SK-N-SH treated with all-trans-retinoic acid at 6 μM for 48 hours (cell line): ENCODE measurements around the gene CRYGB.

Experiments used
- ARNTL ChIP-seq: fragments of 450-650 bp; formaldehyde crosslinking; IDR thresholded peaks from 2 replicates; pipeline ENCODE4 v1.5.0; 2020; ENCODE audit warnings: low read depth, mild to moderate bottlenecking, moderate library complexity, borderline replicate concordance
- BACH2 ChIP-seq: fragments of 250-450 bp; sonication (Bioruptor Pico); IDR thresholded peaks from 2 replicates; pipeline ENCODE4 v1.9.0; 2021; ENCODE audit warnings: mild to moderate bottlenecking, borderline replicate concordance
- ISL1 ChIP-seq: fragments of 250-450 bp; sonication (Bioruptor Pico); IDR thresholded peaks from 2 replicates; pipeline ENCODE4 v2.1.2; 2022; ENCODE audit warnings: mild to moderate bottlenecking, moderate library complexity
- PPARA ChIP-seq: fragments of 250-450 bp; sonication (Bioruptor Pico); IDR thresholded peaks from 2 replicates; pipeline ENCODE4 v1.5.0; 2020; ENCODE audit warnings: mild to moderate bottlenecking, borderline replicate concordance
- RARB ChIP-seq: fragments of 250-450 bp; sonication (Bioruptor Pico); IDR thresholded peaks from 2 replicates; pipeline ENCODE4 v1.8.0; 2021; ENCODE audit warnings: mild to moderate bottlenecking, moderate library complexity
- SNAI2 ChIP-seq: fragments of 250-450 bp; sonication (Bioruptor Pico); IDR thresholded peaks from 2 replicates; pipeline ENCODE4 v1.5.0; 2020; ENCODE audit warnings: mild to moderate bottlenecking, moderate library complexity
- TCF4 ChIP-seq: fragments of 250-450 bp; sonication (Bioruptor Pico); IDR thresholded peaks from 2 replicates; pipeline ENCODE4 v1.8.0; 2021; ENCODE audit warnings: mild to moderate bottlenecking, moderate library complexity, borderline replicate concordance
- ZFP3 ChIP-seq: fragments of 250-450 bp; sonication (Bioruptor Pico); IDR thresholded peaks from 2 replicates; pipeline ENCODE4 v1.5.0; 2020; ENCODE audit warnings: mild to moderate bottlenecking, moderate library complexity
- ZNF8 ChIP-seq: fragments of 450-650 bp; formaldehyde crosslinking; IDR thresholded peaks from 2 replicates; pipeline ENCODE4 v1.5.0; 2020; ENCODE audit warnings: mild to moderate bottlenecking, moderate library complexity
- TF ChIP-seq, protein P1 (sequence below): fragments of 250-450 bp; sonication (Bioruptor Pico); IDR thresholded peaks from 2 replicates; pipeline ENCODE4 v1.5.1; 2020; ENCODE audit warnings: low read depth, mild to moderate bottlenecking, moderate library complexity
- TF ChIP-seq, protein P2 (sequence below): fragments of 250-450 bp; sonication (Bioruptor Pico); IDR thresholded peaks from 2 replicates; pipeline ENCODE4 v1.5.0; 2020; ENCODE audit warnings: mild to moderate bottlenecking, moderate library complexity

GRCh38 chr2:208164951-208165755 is 19.2 kb upstream of the CRYGB start:
- TF ChIP-seq, protein P1, sequence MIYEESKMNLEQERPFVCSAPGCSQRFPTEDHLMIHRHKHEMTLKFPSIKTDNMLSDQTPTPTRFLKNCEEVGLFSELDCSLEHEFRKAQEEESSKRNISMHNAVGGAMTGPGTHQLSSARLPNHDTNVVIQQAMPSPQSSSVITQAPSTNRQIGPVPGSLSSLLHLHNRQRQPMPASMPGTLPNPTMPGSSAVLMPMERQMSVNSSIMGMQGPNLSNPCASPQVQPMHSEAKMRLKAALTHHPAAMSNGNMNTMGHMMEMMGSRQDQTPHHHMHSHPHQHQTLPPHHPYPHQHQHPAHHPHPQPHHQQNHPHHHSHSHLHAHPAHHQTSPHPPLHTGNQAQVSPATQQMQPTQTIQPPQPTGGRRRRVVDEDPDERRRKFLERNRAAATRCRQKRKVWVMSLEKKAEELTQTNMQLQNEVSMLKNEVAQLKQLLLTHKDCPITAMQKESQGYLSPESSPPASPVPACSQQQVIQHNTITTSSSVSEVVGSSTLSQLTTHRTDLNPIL (CRISPR knock-in tag): no peak
- TF ChIP-seq, protein P2, sequence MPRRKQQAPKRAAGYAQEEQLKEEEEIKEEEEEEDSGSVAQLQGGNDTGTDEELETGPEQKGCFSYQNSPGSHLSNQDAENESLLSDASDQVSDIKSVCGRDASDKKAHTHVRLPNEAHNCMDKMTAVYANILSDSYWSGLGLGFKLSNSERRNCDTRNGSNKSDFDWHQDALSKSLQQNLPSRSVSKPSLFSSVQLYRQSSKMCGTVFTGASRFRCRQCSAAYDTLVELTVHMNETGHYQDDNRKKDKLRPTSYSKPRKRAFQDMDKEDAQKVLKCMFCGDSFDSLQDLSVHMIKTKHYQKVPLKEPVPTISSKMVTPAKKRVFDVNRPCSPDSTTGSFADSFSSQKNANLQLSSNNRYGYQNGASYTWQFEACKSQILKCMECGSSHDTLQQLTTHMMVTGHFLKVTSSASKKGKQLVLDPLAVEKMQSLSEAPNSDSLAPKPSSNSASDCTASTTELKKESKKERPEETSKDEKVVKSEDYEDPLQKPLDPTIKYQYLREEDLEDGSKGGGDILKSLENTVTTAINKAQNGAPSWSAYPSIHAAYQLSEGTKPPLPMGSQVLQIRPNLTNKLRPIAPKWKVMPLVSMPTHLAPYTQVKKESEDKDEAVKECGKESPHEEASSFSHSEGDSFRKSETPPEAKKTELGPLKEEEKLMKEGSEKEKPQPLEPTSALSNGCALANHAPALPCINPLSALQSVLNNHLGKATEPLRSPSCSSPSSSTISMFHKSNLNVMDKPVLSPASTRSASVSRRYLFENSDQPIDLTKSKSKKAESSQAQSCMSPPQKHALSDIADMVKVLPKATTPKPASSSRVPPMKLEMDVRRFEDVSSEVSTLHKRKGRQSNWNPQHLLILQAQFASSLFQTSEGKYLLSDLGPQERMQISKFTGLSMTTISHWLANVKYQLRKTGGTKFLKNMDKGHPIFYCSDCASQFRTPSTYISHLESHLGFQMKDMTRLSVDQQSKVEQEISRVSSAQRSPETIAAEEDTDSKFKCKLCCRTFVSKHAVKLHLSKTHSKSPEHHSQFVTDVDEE (CRISPR knock-in tag): no peak
- no peak for TF ChIP-seq ARNTL (CRISPR knock-in tag)
- TF ChIP-seq BACH2 (CRISPR knock-in tag): no peak
- no peak for TF ChIP-seq PPARA (CRISPR knock-in tag)
- TF ChIP-seq TCF4 (CRISPR knock-in tag): no peak
- no peak for TF ChIP-seq RARB
- TF ChIP-seq SNAI2 (CRISPR knock-in tag): no peak
- TF ChIP-seq ZFP3 (CRISPR knock-in tag): no peak
- TF ChIP-seq ISL1 (CRISPR knock-in tag): no peak
- no peak for TF ChIP-seq ZNF8 (CRISPR knock-in tag)
